ENCODE measurements around the gene ARHGEF10L. TPM values are rescaled to one million over a fixed set of nuclear protein-coding genes. Genes with fewer than 3 reads are reported as not detected.

ARHGEF10L gene
- total RNA-seq, 1 experiment from 2014 or later: 3.3 TPM

GRCh38 chr1:17612831-17613230 is 73.3 kb downstream of the ARHGEF10L start:
- CTCF ChIA-PET: no interaction called here
- POLR2A ChIA-PET (ENCODE audit: low non-redundant PET): no interaction called here
- no TSS peak for BruUV-seq (replicated peaks)

GRCh38 chr1:17614586-17614985 is 75.1 kb downstream of the ARHGEF10L start:
- Histone ChIP-seq H3K4me3 (ENCODE audit: low read depth, low read length, poor library complexity, severe bottlenecking) (no peak overlapping the region), H3K36me3 (ENCODE audit: insufficient read depth, low read length, poor library complexity, severe bottlenecking) (no peaks in the 10 kb centered on the region), H3K27ac (ENCODE audit: low read depth, low read length, poor library complexity, severe bottlenecking) (no peak overlapping the region), H3K27me3 (replicated peaks; ENCODE audit: insufficient read depth, low read depth, low read length, poor library complexity) (no peaks in the 10 kb centered on the region), H3K9me3 (ENCODE audit: low read depth, low read length, poor library complexity, severe bottlenecking) (no peaks in the 10 kb centered on the region), H3K4me1 (ENCODE audit: insufficient read depth, low read length, poor library complexity, severe bottlenecking) (no peaks in the 10 kb centered on the region)
- DNase-seq (ENCODE audit: low spot score): no peak
- no peak for TF ChIP-seq CTCF (conservative IDR thresholded peaks at IDR 0.05; ENCODE audit: low read depth, low read length)
- no peak for TF ChIP-seq EZH2 (IDR thresholded peaks at IDR 0.05; ENCODE audit: borderline replicate concordance, low read depth, low read length, poor library complexity, severe bottlenecking)
- ChIA-PET CTCF (no interaction called here), POLR2A (ENCODE audit: low non-redundant PET) (no interaction called here)
- intact Hi-C loops (cut with micrococcal nuclease; ENCODE audit: unreplicated experiment): no loop called here
- no TSS peak for BruUV-seq (replicated peaks)

More at GRCh38 chr1:17612831-17613230, 73.3 kb downstream of the ARHGEF10L start:
- TF ChIP-seq EZH2 (IDR thresholded peaks at IDR 0.05; ENCODE audit: borderline replicate concordance, low read depth, low read length, poor library complexity, severe bottlenecking): no peak
- no peak for TF ChIP-seq CTCF (conservative IDR thresholded peaks at IDR 0.05; ENCODE audit: low read depth, low read length)
- no peaks in the 10 kb centered on the region for H3K4me1 ChIP-seq (ENCODE audit: insufficient read depth, low read length, poor library complexity, severe bottlenecking)
- DNase-seq (ENCODE audit: low spot score): no peak
- H3K9me3 ChIP-seq (ENCODE audit: low read depth, low read length, poor library complexity, severe bottlenecking): no peaks in the 10 kb centered on the region
- no peak overlapping the region for H3K27ac ChIP-seq (ENCODE audit: low read depth, low read length, poor library complexity, severe bottlenecking)
- no peaks in the 10 kb centered on the region for H3K36me3 ChIP-seq (ENCODE audit: insufficient read depth, low read length, poor library complexity, severe bottlenecking)
- intact Hi-C loops (cut with micrococcal nuclease; ENCODE audit: unreplicated experiment): no loop called here
- no peaks in the 10 kb centered on the region for H3K27me3 ChIP-seq (replicated peaks; ENCODE audit: insufficient read depth, low read depth, low read length, poor library complexity)
- no peak overlapping the region for H3K4me3 ChIP-seq (ENCODE audit: low read depth, low read length, poor library complexity, severe bottlenecking)

GRCh38 chr1:17615157-17615556 is 75.7 kb downstream of the ARHGEF10L start:
- H3K4me3 ChIP-seq (ENCODE audit: low read depth, low read length, poor library complexity, severe bottlenecking): no peak overlapping the region
- H3K27ac ChIP-seq (ENCODE audit: low read depth, low read length, poor library complexity, severe bottlenecking): no peak overlapping the region
- no peaks in the 10 kb centered on the region for H3K4me1 ChIP-seq (ENCODE audit: insufficient read depth, low read length, poor library complexity, severe bottlenecking)
- DNase-seq (ENCODE audit: low spot score): no peak
- no peaks in the 10 kb centered on the region for H3K36me3 ChIP-seq (ENCODE audit: insufficient read depth, low read length, poor library complexity, severe bottlenecking)
- CTCF ChIA-PET: no interaction called here
- POLR2A ChIA-PET (ENCODE audit: low non-redundant PET): no interaction called here
- BruUV-seq (replicated peaks): no TSS peak
- intact Hi-C loops (cut with micrococcal nuclease; ENCODE audit: unreplicated experiment): no loop called here
- H3K9me3 ChIP-seq (ENCODE audit: low read depth, low read length, poor library complexity, severe bottlenecking): no peaks in the 10 kb centered on the region
- no peaks in the 10 kb centered on the region for H3K27me3 ChIP-seq (replicated peaks; ENCODE audit: insufficient read depth, low read depth, low read length, poor library complexity)
- no peak for TF ChIP-seq EZH2 (IDR thresholded peaks at IDR 0.05; ENCODE audit: borderline replicate concordance, low read depth, low read length, poor library complexity, severe bottlenecking)
- TF ChIP-seq CTCF (conservative IDR thresholded peaks at IDR 0.05; ENCODE audit: low read depth, low read length): no peak
